Memory B cell (primary cell): ENCODE results near the gene OPRM1.

Experiments
- ATAC-seq: fragments of 150-1000 bp; cut with Tn5 transposase; 2 replicates; pipeline ENCODE4 v1.10.0; 2021; ENCODE audit warnings: low read depth, mild to moderate bottlenecking, moderate library complexity
- DNase-seq, 2 donors: peaks; one replicate each; pipeline ENCODE4 v3.0.0; 2022; ENCODE audit warnings: low spot score in 2 of 2
- H3K27ac Mint-ChIP-seq: one replicate; pipeline ENCODE4 v1.8.0; 2022; ENCODE audit warnings: mild to moderate bottlenecking, moderate library complexity, mixed read lengths
- H3K27me3 Mint-ChIP-seq: one replicate; pipeline ENCODE4 v1.8.0; 2022; ENCODE audit warnings: mixed read lengths
- H3K36me3 Mint-ChIP-seq: one replicate; pipeline ENCODE4 v1.8.0; 2022; ENCODE audit warnings: mild to moderate bottlenecking, mixed read lengths
- H3K4me1 Mint-ChIP-seq: one replicate; pipeline ENCODE4 v1.8.0; 2022; ENCODE audit warnings: mixed read lengths
- H3K4me3 Mint-ChIP-seq: one replicate; pipeline ENCODE4 v1.8.0; 2022; ENCODE audit warnings: mild to moderate bottlenecking, moderate library complexity, mixed read lengths
- H3K9me3 Mint-ChIP-seq: one replicate; pipeline ENCODE4 v1.8.0; 2022; ENCODE audit warnings: mixed read lengths

The OPRM1 gene

GRCh38 chr6:154099211-154099610, 60.2 kb downstream of the OPRM1 start:
- Mint-ChIP-seq H3K9me3 (peaks cover 1% of the 10 kb centered on the region), H3K4me3 (no peak overlapping the region), H3K4me1 (no peaks in the 10 kb centered on the region), H3K36me3 (no peaks in the 10 kb centered on the region), H3K27me3 (peaks cover 3% of the 10 kb centered on the region), H3K27ac (no peak overlapping the region)
- DNase-seq, result no peak
- no peak for ATAC-seq

GRCh38 chr6:154106251-154106650, 67.2 kb downstream of the OPRM1 start:
- H3K36me3 Mint-ChIP-seq, result no peaks in the 10 kb centered on the region
- no peak for ATAC-seq
- H3K4me3 Mint-ChIP-seq, result no peak overlapping the region
- peaks cover 4% of the 10 kb centered on the region for H3K27me3 Mint-ChIP-seq
- H3K9me3 Mint-ChIP-seq, result no peaks in the 10 kb centered on the region
- no peaks in the 10 kb centered on the region for H3K4me1 Mint-ChIP-seq
- H3K27ac Mint-ChIP-seq, result no peak overlapping the region
- DNase-seq, result no peak

DNA sequence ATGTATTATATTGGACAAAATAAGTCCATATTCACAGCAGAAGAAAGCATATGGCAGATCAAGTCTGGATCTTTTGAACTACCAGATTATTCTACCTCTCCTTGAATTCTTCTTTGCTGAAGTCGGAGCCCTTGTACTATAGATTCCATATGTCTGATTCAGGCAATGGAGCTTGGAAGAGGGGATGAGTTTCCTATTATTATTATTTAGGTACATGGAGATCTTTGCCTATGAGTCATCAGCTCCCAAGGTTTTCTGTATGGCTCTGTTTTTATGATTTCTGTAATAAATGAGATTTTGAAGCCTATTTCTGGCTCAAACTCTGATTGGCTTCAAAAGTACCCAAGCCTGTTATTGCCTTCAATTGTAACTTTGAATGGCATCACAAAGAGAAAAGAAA, 72.0 kb downstream of the OPRM1 start:
- Mint-ChIP-seq H3K4me3 (no peak overlapping the region), H3K4me1 (no peaks in the 10 kb centered on the region), H3K27me3 (peaks cover 6% of the 10 kb centered on the region), H3K27ac (no peak overlapping the region), H3K36me3 (no peaks in the 10 kb centered on the region), H3K9me3 (no peaks in the 10 kb centered on the region)
- ATAC-seq, result no peak
- no peak for DNase-seq

DNA sequence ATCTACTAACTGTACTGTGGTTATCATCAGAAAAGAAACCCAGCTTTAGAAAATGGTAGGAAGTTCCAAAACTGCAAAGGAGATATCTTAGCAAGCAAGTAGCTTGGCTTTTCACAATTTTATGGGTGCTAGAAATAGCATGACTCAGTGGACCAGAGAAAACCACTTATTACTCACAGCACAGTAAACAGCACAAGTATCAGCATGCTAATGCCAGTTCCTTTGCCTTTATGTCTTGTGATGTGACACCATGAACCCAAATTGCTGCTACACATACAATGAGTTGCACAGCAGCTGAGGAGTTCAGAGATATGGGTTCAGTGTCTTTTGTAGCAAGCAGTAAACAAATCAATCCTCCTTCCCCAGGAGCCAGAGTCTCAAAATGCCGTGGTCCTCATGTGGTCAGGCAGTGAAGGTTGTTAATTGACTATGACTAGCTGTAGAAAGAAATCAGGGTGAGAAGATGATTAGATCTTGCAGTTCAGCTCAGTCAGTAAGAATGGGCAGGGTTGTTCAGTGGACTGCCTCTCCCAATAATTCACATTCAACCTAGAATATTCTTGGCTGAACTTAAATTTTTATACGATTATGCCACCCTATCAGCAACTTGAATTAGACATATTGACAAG, 73.3 kb downstream of the OPRM1 start:
- no peaks in the 10 kb centered on the region for H3K4me1 Mint-ChIP-seq
- H3K27me3 Mint-ChIP-seq, result peaks cover 8% of the 10 kb centered on the region
- no peak overlapping the region for H3K4me3 Mint-ChIP-seq
- no peak overlapping the region for H3K27ac Mint-ChIP-seq
- ATAC-seq, result no peak
- no peak for DNase-seq
- no peaks in the 10 kb centered on the region for H3K36me3 Mint-ChIP-seq
- H3K9me3 Mint-ChIP-seq, result no peaks in the 10 kb centered on the region

DNA sequence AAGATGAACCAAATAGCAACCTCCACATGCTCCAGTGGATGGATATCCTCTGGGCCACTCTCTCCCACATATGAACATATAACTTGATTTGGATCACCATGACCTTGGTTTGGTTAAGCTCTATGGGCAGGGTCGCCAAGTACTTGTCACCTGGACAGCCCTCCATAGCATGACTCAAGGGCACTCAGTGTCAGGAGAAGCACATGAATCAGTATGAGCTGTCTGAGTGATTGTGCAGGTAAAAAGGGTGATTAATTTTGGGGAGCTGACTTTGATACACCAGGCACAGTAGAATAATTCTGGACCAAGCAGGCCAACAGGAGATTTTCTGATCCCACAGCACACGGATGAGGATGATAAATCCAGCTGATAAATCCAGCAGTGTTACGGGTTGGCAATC, 74.4 kb downstream of the OPRM1 start:
- H3K27me3 Mint-ChIP-seq, result peaks cover 6% of the 10 kb centered on the region
- H3K4me1 Mint-ChIP-seq, result no peaks in the 10 kb centered on the region
- H3K36me3 Mint-ChIP-seq, result no peaks in the 10 kb centered on the region
- no peak overlapping the region for H3K4me3 Mint-ChIP-seq
- no peak overlapping the region for H3K27ac Mint-ChIP-seq
- no peak for ATAC-seq
- DNase-seq, result no peak
- no peaks in the 10 kb centered on the region for H3K9me3 Mint-ChIP-seq

GRCh38 chr6:154117485-154117884, 78.4 kb downstream of the OPRM1 start:
- peaks cover 6% of the 10 kb centered on the region for H3K27me3 Mint-ChIP-seq
- no peak overlapping the region for H3K27ac Mint-ChIP-seq
- DNase-seq, result no peak
- no peaks in the 10 kb centered on the region for H3K4me1 Mint-ChIP-seq
- no peaks in the 10 kb centered on the region for H3K9me3 Mint-ChIP-seq
- no peak overlapping the region for H3K4me3 Mint-ChIP-seq
- no peaks in the 10 kb centered on the region for H3K36me3 Mint-ChIP-seq
- no peak for ATAC-seq

DNA sequence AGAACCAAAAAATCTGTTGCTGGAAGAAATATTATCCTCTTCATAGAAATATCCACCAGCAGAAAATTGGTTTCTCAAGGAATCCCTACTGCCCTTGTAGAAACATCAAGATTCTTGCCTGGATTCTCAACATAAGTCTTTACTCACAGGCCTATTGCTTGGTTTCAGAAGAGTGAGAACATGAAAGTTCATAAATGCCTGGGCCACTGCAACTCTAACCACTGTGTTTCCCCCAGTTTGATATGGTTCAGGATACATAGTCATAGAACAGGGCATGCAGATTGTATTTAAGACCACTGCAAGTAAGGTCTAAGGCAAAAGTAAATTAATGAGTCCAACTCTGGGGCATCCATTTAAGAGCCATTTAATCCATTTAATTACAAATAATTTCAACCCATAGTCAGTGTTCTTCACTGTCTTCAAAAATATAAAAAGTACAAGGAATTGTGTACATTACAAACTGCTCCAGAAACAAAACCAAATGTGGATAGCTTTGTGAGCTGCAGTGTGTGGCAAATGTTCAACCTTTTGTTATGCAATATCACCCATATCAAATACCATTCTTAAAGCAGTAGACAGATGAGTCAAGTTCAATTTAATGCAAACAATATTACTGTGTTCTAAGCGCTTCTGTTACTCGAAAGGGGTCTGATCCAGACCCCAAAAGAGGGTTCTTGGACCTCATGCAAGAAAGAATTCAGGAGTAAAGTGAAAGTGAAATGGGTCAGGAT, 83.3 kb downstream of the OPRM1 start:
- H3K9me3 Mint-ChIP-seq, result peaks cover 3% of the 10 kb centered on the region
- no peaks in the 10 kb centered on the region for H3K36me3 Mint-ChIP-seq
- no peak overlapping the region for H3K4me3 Mint-ChIP-seq
- H3K27me3 Mint-ChIP-seq, result peaks cover 2% of the 10 kb centered on the region
- no peaks in the 10 kb centered on the region for H3K4me1 Mint-ChIP-seq
- ATAC-seq, result no peak
- H3K27ac Mint-ChIP-seq, result no peak overlapping the region
- no peak for DNase-seq

DNA sequence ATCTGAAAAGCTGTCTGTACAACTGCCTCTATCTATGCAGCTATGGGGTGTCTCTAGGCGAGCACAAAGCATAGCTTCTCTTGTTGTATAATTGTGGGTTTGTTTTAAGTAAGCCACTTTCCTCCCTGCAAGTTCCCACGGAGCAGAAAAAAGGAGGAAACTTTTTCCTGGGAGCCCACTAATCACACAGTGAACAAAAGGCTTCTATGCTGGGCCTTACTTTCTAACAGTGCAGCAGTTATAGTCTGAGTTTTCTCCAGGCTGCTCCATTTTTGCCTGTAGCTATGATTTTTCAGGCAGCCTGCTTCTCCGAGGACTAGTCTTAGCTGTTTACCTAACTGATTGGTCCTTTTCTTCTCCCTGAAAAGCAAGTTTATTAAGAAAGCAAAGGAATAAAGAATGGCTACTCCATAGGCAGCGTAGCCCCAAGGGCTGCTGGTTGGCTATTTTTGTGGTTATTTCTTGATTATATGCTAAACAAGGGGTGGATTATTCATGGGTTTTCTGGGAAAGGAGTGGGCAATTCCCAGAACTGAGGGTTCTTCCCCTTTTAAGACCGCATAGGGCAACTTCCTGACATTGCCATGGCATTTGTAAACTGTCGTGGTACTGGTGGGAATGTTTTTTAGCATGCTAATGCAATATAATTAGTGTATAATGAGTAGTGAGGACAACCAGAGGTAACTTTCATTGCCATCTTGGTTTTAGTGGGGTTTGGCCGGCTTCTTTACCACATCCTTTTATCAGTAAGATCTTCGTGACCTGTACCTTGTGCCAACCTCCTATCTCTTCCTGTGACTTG, 84.3 kb downstream of the OPRM1 start:
- no peaks in the 10 kb centered on the region for H3K4me1 Mint-ChIP-seq
- H3K27ac Mint-ChIP-seq, result no peak overlapping the region
- no peak for DNase-seq
- H3K9me3 Mint-ChIP-seq, result peaks cover 3% of the 10 kb centered on the region
- no peaks in the 10 kb centered on the region for H3K36me3 Mint-ChIP-seq
- ATAC-seq, result no peak
- no peak overlapping the region for H3K4me3 Mint-ChIP-seq
- peaks cover 2% of the 10 kb centered on the region for H3K27me3 Mint-ChIP-seq

DNA sequence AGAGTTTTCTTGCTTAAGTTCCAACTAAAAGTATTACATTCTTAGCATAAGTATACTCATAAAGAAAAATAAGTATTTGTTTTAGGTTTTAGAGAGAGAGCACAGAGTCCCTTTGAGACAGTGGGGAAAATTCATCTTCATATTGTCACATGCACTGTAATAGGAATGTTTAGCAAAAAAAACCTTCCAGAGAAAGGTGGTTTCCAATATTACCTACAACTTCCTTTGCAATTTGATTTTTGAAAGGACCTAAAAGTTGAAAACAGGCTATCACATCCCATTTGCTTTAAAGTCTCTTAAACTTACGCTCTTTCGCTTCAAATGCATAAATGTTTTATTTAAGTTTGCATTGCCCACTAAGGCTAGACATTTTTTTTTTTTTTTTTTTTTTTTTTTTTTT, 86.4 kb downstream of the OPRM1 start:
- no peak overlapping the region for H3K27ac Mint-ChIP-seq
- H3K27me3 Mint-ChIP-seq, result peaks cover 2% of the 10 kb centered on the region
- no peak overlapping the region for H3K4me3 Mint-ChIP-seq
- ATAC-seq (no peak), DNase-seq (no peak)
- peaks cover 3% of the 10 kb centered on the region for H3K9me3 Mint-ChIP-seq
- no peaks in the 10 kb centered on the region for H3K4me1 Mint-ChIP-seq
- H3K36me3 Mint-ChIP-seq, result no peaks in the 10 kb centered on the region

DNA sequence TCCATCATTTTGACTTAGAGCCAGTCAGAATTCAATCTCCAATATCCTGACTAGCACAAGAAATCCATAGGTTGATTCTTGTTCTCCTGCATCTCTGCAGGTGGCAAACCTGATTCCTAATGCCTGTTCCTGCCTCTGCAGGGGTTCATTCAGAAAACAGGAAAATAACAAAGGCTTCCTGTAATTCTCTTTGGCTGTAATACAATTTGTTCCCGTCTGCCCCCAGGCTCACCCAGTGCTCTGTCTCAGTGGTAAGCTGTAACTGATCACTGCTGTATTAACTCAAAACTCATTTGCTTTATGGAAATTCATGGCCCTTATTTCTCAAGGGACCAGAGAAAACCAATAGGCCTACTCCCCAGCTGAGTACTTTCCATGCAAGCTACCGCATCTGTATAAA, 88.6 kb downstream of the OPRM1 start:
- Mint-ChIP-seq H3K27ac (no peak overlapping the region), H3K4me3 (no peak overlapping the region)
- ATAC-seq, result no peak

DNA sequence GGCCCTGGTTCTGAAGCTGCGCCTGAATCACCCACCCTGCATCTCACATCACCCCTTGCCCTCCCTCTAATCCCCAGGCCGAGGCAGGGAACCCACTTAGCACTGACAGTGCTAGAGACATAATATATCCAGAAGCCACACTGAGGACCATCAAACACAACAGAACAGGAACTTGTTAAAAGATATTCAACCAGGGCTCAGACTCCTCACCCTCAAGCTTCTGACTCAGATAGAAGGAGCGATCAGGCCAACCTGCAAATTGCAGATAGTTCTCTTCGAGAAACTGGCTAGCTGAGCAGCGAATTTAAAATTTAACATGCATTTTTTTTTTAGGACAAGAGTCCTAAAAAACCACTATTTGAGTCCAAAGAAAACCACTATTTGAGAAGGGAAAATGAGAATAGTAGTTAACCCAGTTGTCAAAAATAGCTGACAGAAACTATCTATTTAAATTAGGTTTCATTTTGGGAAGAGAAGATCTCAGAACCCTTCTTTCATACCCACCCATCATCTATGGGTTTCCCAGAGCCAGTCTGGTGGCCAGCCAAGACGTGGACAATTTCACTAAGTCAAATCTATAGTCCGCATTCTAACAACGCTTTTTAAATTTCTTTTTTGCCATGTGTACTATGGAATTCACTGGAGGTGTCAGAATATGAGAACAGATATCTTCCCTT, 95.6 kb downstream of the OPRM1 start:
- Mint-ChIP-seq H3K27ac (no peak overlapping the region), H3K4me3 (no peak overlapping the region), H3K4me1 (no peaks in the 10 kb centered on the region), H3K36me3 (no peaks in the 10 kb centered on the region), H3K27me3 (peaks cover 2% of the 10 kb centered on the region), H3K9me3 (no peaks in the 10 kb centered on the region)
- DNase-seq, result no peak
- no peak for ATAC-seq

More for the DNA sequence above, 88.6 kb downstream of the OPRM1 start:
- DNase-seq, result no peak
- H3K9me3 Mint-ChIP-seq, result peaks cover 2% of the 10 kb centered on the region
- no peaks in the 10 kb centered on the region for H3K4me1 Mint-ChIP-seq
- no peaks in the 10 kb centered on the region for H3K27me3 Mint-ChIP-seq
- no peaks in the 10 kb centered on the region for H3K36me3 Mint-ChIP-seq

DNA sequence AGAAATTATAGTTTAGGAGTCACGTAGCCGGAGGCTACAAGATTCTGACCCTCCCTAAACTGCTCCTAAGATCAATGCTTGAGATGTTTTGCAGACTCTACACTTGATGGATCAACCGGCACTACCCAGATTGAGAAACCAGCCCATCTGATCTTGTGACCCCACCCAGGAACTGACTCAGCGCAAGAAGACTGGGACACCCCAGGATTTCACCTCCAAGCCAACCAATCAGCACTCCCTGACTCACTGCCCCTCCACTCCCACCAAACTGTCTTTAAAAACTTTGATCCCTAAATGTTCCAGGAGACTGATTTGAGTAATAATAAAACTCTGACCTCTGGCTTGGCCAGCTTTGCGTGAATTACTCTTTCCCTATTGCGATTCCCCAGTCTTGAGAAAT, 99.8 kb downstream of the OPRM1 start:
- Mint-ChIP-seq H3K27ac (no peak overlapping the region), H3K4me1 (no peaks in the 10 kb centered on the region), H3K27me3 (peaks cover 5% of the 10 kb centered on the region), H3K36me3 (no peaks in the 10 kb centered on the region), H3K4me3 (no peak overlapping the region), H3K9me3 (no peaks in the 10 kb centered on the region)
- ATAC-seq, result no peak
- DNase-seq, result no peak

DNA sequence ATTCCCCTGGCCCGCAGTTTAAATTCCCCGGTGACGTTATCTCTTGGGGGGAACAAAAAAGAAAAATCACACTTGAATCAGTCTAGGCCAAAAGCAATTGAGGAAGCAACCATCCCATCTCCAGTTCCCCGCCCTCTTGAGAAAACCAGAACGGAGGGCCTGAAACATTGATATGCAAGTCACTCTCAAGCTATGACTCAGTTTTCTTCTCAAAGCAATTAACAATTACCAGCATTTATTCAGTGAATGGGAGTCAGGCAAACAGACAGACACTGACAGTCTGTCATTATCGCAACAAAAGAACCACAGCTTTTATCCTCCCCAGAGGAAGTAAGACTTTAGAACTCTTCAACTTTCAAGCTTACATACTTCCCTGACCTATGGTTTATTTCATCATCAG, 100.9 kb downstream of the OPRM1 start:
- Mint-ChIP-seq H3K9me3 (no peaks in the 10 kb centered on the region), H3K27ac (no peak overlapping the region)

DNA sequence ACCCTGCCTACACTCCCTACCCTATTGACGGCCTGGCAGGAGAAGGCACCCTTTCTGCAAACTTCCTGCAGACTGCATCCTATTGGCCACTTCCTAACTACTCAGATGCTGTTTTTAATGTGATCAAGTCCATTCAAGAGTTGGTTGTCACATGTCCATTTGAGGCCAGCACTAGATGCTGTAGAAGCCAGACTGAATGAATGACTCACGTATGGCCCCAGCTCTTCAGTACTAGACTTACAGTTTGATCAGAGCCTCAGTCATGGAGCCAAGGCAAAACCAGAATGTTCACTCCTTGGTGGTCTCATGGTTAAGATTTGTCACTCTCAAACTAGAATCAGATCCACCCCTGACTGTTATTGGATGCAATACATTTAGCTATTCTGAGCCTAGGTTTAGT, 101.7 kb downstream of the OPRM1 start:
- no peaks in the 10 kb centered on the region for H3K36me3 Mint-ChIP-seq
- H3K4me3 Mint-ChIP-seq, result no peak overlapping the region
- DNase-seq, result no peak
- no peaks in the 10 kb centered on the region for H3K9me3 Mint-ChIP-seq
- H3K27ac Mint-ChIP-seq, result no peak overlapping the region
- H3K27me3 Mint-ChIP-seq, result peaks cover 5% of the 10 kb centered on the region
- H3K4me1 Mint-ChIP-seq, result no peaks in the 10 kb centered on the region
- no peak for ATAC-seq

More for the DNA sequence above, 100.9 kb downstream of the OPRM1 start:
- ATAC-seq (no peak), DNase-seq (no peak)
- H3K27me3 Mint-ChIP-seq, result peaks cover 5% of the 10 kb centered on the region
- no peaks in the 10 kb centered on the region for H3K36me3 Mint-ChIP-seq
- no peak overlapping the region for H3K4me3 Mint-ChIP-seq
- no peaks in the 10 kb centered on the region for H3K4me1 Mint-ChIP-seq
